HepG2 (cell line): ENCODE data around the gene OR52I1. TPM values are rescaled to one million over a fixed set of nuclear protein-coding genes. Genes with fewer than 3 reads are reported as not detected.

Experiments
- ATAC-seq: fragments of 200-7000 bp; cut with Tn5 transposase; 3 replicates; pipeline ENCODE4 v1.9.1; 2020; ENCODE audit warnings: mild to moderate bottlenecking, moderate library complexity
- BruUV-seq: library from RNA; stranded (reverse); fragments of 400-500 nt; replicated peaks from 2 replicates; lab custom pipeline; 2021; lab: Mats Ljungman, UMichigan
- CTCF ChIA-PET: fragments of 300-600 bp; formaldehyde crosslinking; extraction: SDS; loops from one replicate; lab custom pipeline; 2021; ENCODE audit warnings: low total read pairs, inconsistent platforms, low intra/inter-chr PET ratio; lab: Yijun Ruan, JAX
- POLR2A ChIA-PET: fragments of 350-600 bp; sonication (Branson Sonifier 250); formaldehyde crosslinking; loops from one replicate; lab custom pipeline; 2020; ENCODE audit warnings: antibody characterized with exemption, inconsistent platforms; lab: Yijun Ruan, JAX
- DNase-seq: peaks from one replicate; pipeline ENCODE4 v3.0.0-alpha.2; 2015; ENCODE audit warnings: low spot score
- FAIRE-seq: peaks from 3 replicates; lab custom pipeline; 2011; peaks lifted over from hg19 to GRCh38; lab: Jason Lieb, UNC
- H2AFZ ChIP-seq: one replicate; pipeline ENCODE4 v1.6.1; 2011; ENCODE audit warnings: low read length, inconsistent platforms
- H3K27ac ChIP-seq: fragments of 300-600 bp; 3 replicates; pipeline ENCODE4 v1.8.0; 2011; ENCODE audit warnings: mixed run types, mild to moderate bottlenecking, mixed read lengths, low read length, inconsistent platforms; ENCODE audit not compliant: insufficient read depth; ENCODE audit errors: extremely low read length
- H3K27me3 ChIP-seq, 2 experiments: fragments of 200-600 bp in 1 of 2; 2 replicates in 1 of 2; 3 replicates in 1 of 2; pipeline versions ENCODE4 v1.6.0 to v1.8.0; 2011; ENCODE audit warnings: low read length in 2 of 2, mild to moderate bottlenecking in 2 of 2, moderate library complexity in 2 of 2, inconsistent platforms in 1 of 2; ENCODE audit not compliant: insufficient read depth in 2 of 2, control insufficient read depth in 1 of 2
- H3K36me3 ChIP-seq, 2 experiments: fragments of 200-600 bp in 1 of 2; replicated peaks in 1 of 2; 2 replicates in 1 of 2; 3 replicates in 1 of 2; pipeline versions ENCODE4 v1.5.1 to v1.8.0; 2011; ENCODE audit warnings: low read length in 2 of 2, inconsistent platforms in 1 of 2; ENCODE audit not compliant: insufficient read depth in 2 of 2, control insufficient read depth in 1 of 2
- H3K4me1 ChIP-seq: 2 replicates; pipeline ENCODE4 v1.5.1; 2012; ENCODE audit warnings: low read length, inconsistent platforms; ENCODE audit not compliant: insufficient read depth
- H3K4me2 ChIP-seq: 2 replicates; pipeline ENCODE4 v1.6.0; 2011; ENCODE audit warnings: low read depth, low read length, inconsistent platforms
- H3K4me3 ChIP-seq, 3 experiments: fragments of 200-600 bp in 1 of 3; sonication (generic), shearing (Covaris generic) in 1 of 3; replicated peaks in 1 of 3; 2 replicates each; pipeline ENCODE4 v1.5.1; 2011 to 2016; ENCODE audit warnings: low read length in 3 of 3, inconsistent platforms in 2 of 3, low read depth in 2 of 3, mild to moderate bottlenecking in 2 of 3, control low read depth in 1 of 3, mixed read lengths in 1 of 3; ENCODE audit not compliant: insufficient read depth in 1 of 3
- H3K79me2 ChIP-seq: one replicate; pipeline ENCODE4 v1.6.1; 2011; ENCODE audit warnings: low read length, inconsistent platforms; ENCODE audit not compliant: insufficient read depth
- H3K9ac ChIP-seq: 2 replicates; pipeline ENCODE4 v1.6.0; 2011; ENCODE audit warnings: mild to moderate bottlenecking, low read depth, low read length, inconsistent platforms; ENCODE audit not compliant: insufficient read depth
- H3K9me3 ChIP-seq: 2 replicates; pipeline ENCODE4 v1.5.1; 2012; ENCODE audit warnings: mild to moderate bottlenecking, low read length
- H4K20me1 ChIP-seq: 2 replicates; pipeline ENCODE4 v1.6.0; 2011; ENCODE audit warnings: inconsistent platforms, mild to moderate bottlenecking, low read length, moderate library complexity; ENCODE audit not compliant: insufficient read depth
- E2F1 ChIP-seq: sonication (generic); formaldehyde crosslinking; IDR thresholded peaks from 2 replicates; pipeline ENCODE4 v1.5.0; 2020; ENCODE audit warnings: missing genetic modification reagents
- HINFP ChIP-seq: sonication (generic); formaldehyde crosslinking; IDR thresholded peaks from 2 replicates; pipeline ENCODE4 v1.4.0; 2020; ENCODE audit warnings: low read depth, mild to moderate bottlenecking, missing genetic modification reagents
- KLF11 ChIP-seq: IDR thresholded peaks from 2 replicates; pipeline ENCODE4 v1.6.1; 2016; ENCODE audit warnings: missing compliant biosample characterization
- POLR2A ChIP-seq, 2 experiments: IDR thresholded peaks; 2 replicates each; pipeline ENCODE4 v1.6.1; 2011; ENCODE audit warnings: low read depth in 2 of 2, low read length in 2 of 2, mild to moderate bottlenecking in 1 of 2, moderate library complexity in 1 of 2; ENCODE audit not compliant: insufficient read depth in 1 of 2
- SMC3 ChIP-seq: IDR thresholded peaks from 2 replicates; pipeline ENCODE4 v1.6.1; 2011; ENCODE audit warnings: low read length, improper control_type of control experiment
- TFE3 ChIP-seq: IDR thresholded peaks from 2 replicates; pipeline ENCODE4 v1.6.1; 2016
- YY1 ChIP-seq: IDR thresholded peaks from 2 replicates; pipeline ENCODE4 v1.6.1; 2011; ENCODE audit warnings: low read length, low read depth, moderate library complexity, mild to moderate bottlenecking; ENCODE audit not compliant: insufficient read depth, insufficient replicate concordance
- ZNF232 ChIP-seq: sonication (generic); formaldehyde crosslinking; IDR thresholded peaks from 2 replicates; pipeline ENCODE4 v1.4.0; 2020; ENCODE audit warnings: missing genetic modification reagents, borderline replicate concordance
- ZNF646 ChIP-seq: sonication (generic); formaldehyde crosslinking; IDR thresholded peaks from 2 replicates; pipeline ENCODE4 v1.9.0; 2021; ENCODE audit warnings: mild to moderate bottlenecking, missing genetic modification reagents
- ZSCAN12 ChIP-seq: sonication (generic); formaldehyde crosslinking; IDR thresholded peaks from 2 replicates; pipeline ENCODE4 v1.9.0; 2021; ENCODE audit warnings: mild to moderate bottlenecking, missing genetic modification reagents
- WGBS: methylation state at CpG from one replicate; pipeline ENCODE4 v1.1.6; 2017; ENCODE audit warnings: low lambda C conversion rate; 5-methylcytosine and 5-hydroxymethylcytosine counted together
- in situ Hi-C: cut with HindIII; loops from 2 replicates; pipeline ENCODE4 v1.10.0; 2017; ENCODE audit warnings: low pct_unique_long_range_greater_than_20kb; ENCODE audit not compliant: extremely low pct_ligation_motif_present
- intact Hi-C: fragments of 100-400 bp; cut with micrococcal nuclease; formaldehyde crosslinking; loops from one replicate; pipeline ENCODE4 v1.10.0; 2022; ENCODE audit not compliant: unreplicated experiment
- polyA plus RNA-seq, 8 experiments: library from polyadenylated mRNA; depleted of rRNA in 3 of 8; stranded (reverse) in 7 of 8; unstranded in 1 of 8; fragments of >200 nt; fragmentation: Illumina TruSeq in 4 of 8; extraction: Trizol in 4 of 8; gene quantifications; 2 replicates each; pipeline versions ENCODE4 v1.2.1 to v1.2.3, GENCODE V29; 2011 to 2016; ENCODE audit warnings: low read depth in 4 of 8, missing spikeins in 1 of 8, mixed read lengths in 1 of 8; ENCODE audit not compliant: insufficient read depth in 1 of 8
- total RNA-seq, 5 experiments: library from RNA; depleted of rRNA; stranded (reverse); fragments of >200 nt; fragmentation: Illumina TruSeq; extraction: Trizol; gene quantifications; 2 replicates each; pipeline ENCODE4 v1.2.3, GENCODE V29; 2016; ENCODE audit warnings: low read depth in 1 of 5

The OR52I1 gene
- total and polyA plus RNA-seq, 2 of the 13 experiments (the other 11 are each of a cell fraction or from before 2014, with no cell fraction given) = not detected

GRCh38 chr11:4547416-4547815 is 46.4 kb upstream of the OR52I1 start (continued):
- TF ChIP-seq ZNF646 (CRISPR knock-in tag) (no peak), YY1 (no peak)

GRCh38 chr11:4551346-4551979 is 42.4 kb upstream of the OR52I1 start:
- intact Hi-C loops (loop anchor here (1.0 kb wide), 1 partner anchor 364 kb away; no protein-coding TSS in a partner anchor), in situ Hi-C loops (no loop called here)
- peaks cover 0 to 3% of the 10 kb centered on the region in 2 experiments; a peak in 1 of 5 replicates for H3K27me3 ChIP-seq
- H3K36me3 ChIP-seq = no peaks in the 10 kb centered on the region
- ChIA-PET POLR2A (no interaction called here), CTCF (interaction anchor here (1.9 kb wide), 1 partner anchor 364 kb away, joined by 7 read pairs; no protein-coding TSS in a partner anchor)
- H3K4me2 ChIP-seq = no peak overlapping the region
- FAIRE-seq = no peak
- H4K20me1 ChIP-seq = no peaks in the 10 kb centered on the region
- WGBS = 34% methylated on average over 8 of the region's 8 CpGs
- H3K9me3 ChIP-seq = no peaks in the 10 kb centered on the region
- peak; percentile 75 for ATAC-seq
- no peak overlapping the region for H2AFZ ChIP-seq
- peaks cover 7% of the 10 kb centered on the region; the same call in 1 of the 2 replicates for H3K4me1 ChIP-seq
- BruUV-seq = no TSS peak
- no peak overlapping the region for H3K9ac ChIP-seq
- no peak overlapping the region for H3K4me3 ChIP-seq
- H3K27ac ChIP-seq = no peak overlapping the region
- peak; percentile 7 for DNase-seq
- H3K79me2 ChIP-seq = no peaks in the 10 kb centered on the region
- TF ChIP-seq POLR2A (IDR thresholded peaks at IDR 0.05; ENCODE audit: insufficient read depth in 1 of 2, low read depth in 2 of 2, low read length in 2 of 2) (no peak), ZSCAN12 (CRISPR knock-in tag) (no peak), KLF11 (CRISPR knock-in tag) (no peak), HINFP (CRISPR knock-in tag) (no peak), TFE3 (no peak), ZNF232 (CRISPR knock-in tag) (no peak), SMC3 (peak; percentile 20; the same call in 1 of the 2 replicates), E2F1 (no peak)
